Measurements from ENCODE around the gene UPB1. TPM values are rescaled to one million over a fixed set of nuclear protein-coding genes. Genes with fewer than 3 reads are reported as not detected.

Gene UPB1
- total and polyA plus RNA-seq, 4 donors: 7.1 to 115 (median 58.8) TPM

DNA sequence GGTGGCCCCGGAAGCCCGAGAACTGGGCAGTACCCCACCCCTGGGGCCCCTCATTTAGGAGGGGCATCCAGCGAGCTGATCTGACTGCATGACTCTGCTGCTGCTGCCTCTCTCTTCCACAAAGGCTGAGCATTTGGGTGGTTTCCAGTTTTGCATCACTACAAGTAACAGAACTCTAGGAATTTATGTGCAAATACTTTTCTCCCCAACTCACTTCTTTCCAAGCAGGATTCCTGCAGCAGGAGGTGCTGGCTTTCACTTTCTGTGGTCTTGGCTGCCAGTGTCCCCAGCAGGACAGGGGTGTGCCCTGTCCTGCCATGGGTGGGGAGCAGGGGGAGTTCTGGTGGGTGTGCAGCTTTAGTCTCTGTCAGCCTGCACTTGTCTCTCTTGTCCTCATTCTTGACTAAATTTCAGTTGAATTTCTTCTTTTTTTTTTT lies 21.2 kb downstream of the UPB1 start:
- 60% methylated on average over 3 of the region's 3 CpGs for WGBS
- Histone ChIP-seq H3K36me3 (ENCODE audit: control insufficient read depth in 4 of 4, insufficient read depth in 3 of 4, low read depth in 1 of 4, low read length in 3 of 4) (peaks cover 0 to 22% (median 5%) of the 10 kb centered on the region in 4 donors), H3K27ac (ENCODE audit: low read depth in 1 of 2, low read length in 2 of 2) (peak overlapping the region; percentile 12 to 26), H3K9me3 (ENCODE audit: control insufficient read depth in 4 of 4, low read length in 3 of 4) (no peaks in the 10 kb centered on the region), H3K9ac (ENCODE audit: low read depth in 1 of 2, low read length in 2 of 2) (no peak overlapping the region), H3K4me1 (ENCODE audit: control insufficient read depth in 4 of 4, insufficient read depth in 4 of 4, low read length in 3 of 4) (peaks cover 20 to 80% (median 53%) of the 10 kb centered on the region in 4 donors), H3K4me3 (ENCODE audit: low read depth in 1 of 3, low read length in 3 of 3) (no peak overlapping the region), H3K27me3 (ENCODE audit: control insufficient read depth in 4 of 4, insufficient read depth in 4 of 4, low read length in 3 of 4) (no peaks in the 10 kb centered on the region)
- TF ChIP-seq RAD21 (IDR thresholded peaks at IDR 0.05) (peak in 1 of 2 donors; percentile 8), RXRA (IDR thresholded peaks at IDR 0.05) (no peak)
- DNase-seq (ENCODE audit: low spot score): no peak

DNA sequence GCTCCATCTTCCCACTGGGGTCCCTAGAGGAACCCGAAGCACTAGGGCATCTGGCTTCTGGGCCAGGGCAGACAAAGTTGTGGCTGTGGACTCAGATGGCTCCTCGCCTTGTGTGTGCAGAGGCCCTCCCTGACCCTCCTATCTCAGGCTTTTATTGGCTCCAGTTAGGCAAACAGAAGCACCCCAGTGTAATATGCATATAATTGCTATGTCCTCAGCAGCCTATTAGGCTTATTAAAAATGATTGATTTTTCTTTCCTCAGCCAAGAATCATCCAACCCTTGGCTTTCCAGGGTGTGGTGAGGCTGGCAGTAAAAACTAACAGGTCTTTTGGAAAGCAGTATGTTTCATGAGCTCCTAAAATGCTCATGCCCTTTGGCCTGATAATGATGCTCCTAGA lies 22.3 kb downstream of the UPB1 start:
- 84% methylated on average over 2 of the region's 2 CpGs for WGBS
- Histone ChIP-seq H3K9ac (ENCODE audit: low read depth in 1 of 2, low read length in 2 of 2) (no peak overlapping the region), H3K27ac (ENCODE audit: low read depth in 1 of 2, low read length in 2 of 2) (peak overlapping the region; percentile 51 to 54), H3K4me3 (ENCODE audit: low read depth in 1 of 3, low read length in 3 of 3) (no peak overlapping the region), H3K27me3 (ENCODE audit: control insufficient read depth in 4 of 4, insufficient read depth in 4 of 4, low read length in 3 of 4) (no peaks in the 10 kb centered on the region), H3K4me1 (ENCODE audit: control insufficient read depth in 4 of 4, insufficient read depth in 4 of 4, low read length in 3 of 4) (peaks cover 19 to 84% (median 55%) of the 10 kb centered on the region in 4 donors), H3K36me3 (ENCODE audit: control insufficient read depth in 4 of 4, insufficient read depth in 3 of 4, low read depth in 1 of 4, low read length in 3 of 4) (peaks cover 0 to 22% (median 5%) of the 10 kb centered on the region in 4 donors), H3K9me3 (ENCODE audit: control insufficient read depth in 4 of 4, low read length in 3 of 4) (no peaks in the 10 kb centered on the region)
- TF ChIP-seq JUND (IDR thresholded peaks at IDR 0.05): no peak
- TF ChIP-seq RXRA (IDR thresholded peaks at IDR 0.05): no peak
- TF ChIP-seq NR2F2 (IDR thresholded peaks at IDR 0.05): no peak
- no peak for TF ChIP-seq HNF4A (conservative IDR thresholded peaks at IDR 0.05)
- no peak for TF ChIP-seq YY1 (IDR thresholded peaks at IDR 0.05)
- TF ChIP-seq RAD21 (IDR thresholded peaks at IDR 0.05): no peak
- TF ChIP-seq FOXA1 (IDR thresholded peaks at IDR 0.05): no peak
- TF ChIP-seq, protein P1, sequence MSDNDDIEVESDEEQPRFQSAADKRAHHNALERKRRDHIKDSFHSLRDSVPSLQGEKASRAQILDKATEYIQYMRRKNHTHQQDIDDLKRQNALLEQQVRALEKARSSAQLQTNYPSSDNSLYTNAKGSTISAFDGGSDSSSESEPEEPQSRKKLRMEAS (IDR thresholded peaks at IDR 0.05): no peak
- TF ChIP-seq SP1 (IDR thresholded peaks at IDR 0.05): no peak
- TF ChIP-seq, protein P2, sequence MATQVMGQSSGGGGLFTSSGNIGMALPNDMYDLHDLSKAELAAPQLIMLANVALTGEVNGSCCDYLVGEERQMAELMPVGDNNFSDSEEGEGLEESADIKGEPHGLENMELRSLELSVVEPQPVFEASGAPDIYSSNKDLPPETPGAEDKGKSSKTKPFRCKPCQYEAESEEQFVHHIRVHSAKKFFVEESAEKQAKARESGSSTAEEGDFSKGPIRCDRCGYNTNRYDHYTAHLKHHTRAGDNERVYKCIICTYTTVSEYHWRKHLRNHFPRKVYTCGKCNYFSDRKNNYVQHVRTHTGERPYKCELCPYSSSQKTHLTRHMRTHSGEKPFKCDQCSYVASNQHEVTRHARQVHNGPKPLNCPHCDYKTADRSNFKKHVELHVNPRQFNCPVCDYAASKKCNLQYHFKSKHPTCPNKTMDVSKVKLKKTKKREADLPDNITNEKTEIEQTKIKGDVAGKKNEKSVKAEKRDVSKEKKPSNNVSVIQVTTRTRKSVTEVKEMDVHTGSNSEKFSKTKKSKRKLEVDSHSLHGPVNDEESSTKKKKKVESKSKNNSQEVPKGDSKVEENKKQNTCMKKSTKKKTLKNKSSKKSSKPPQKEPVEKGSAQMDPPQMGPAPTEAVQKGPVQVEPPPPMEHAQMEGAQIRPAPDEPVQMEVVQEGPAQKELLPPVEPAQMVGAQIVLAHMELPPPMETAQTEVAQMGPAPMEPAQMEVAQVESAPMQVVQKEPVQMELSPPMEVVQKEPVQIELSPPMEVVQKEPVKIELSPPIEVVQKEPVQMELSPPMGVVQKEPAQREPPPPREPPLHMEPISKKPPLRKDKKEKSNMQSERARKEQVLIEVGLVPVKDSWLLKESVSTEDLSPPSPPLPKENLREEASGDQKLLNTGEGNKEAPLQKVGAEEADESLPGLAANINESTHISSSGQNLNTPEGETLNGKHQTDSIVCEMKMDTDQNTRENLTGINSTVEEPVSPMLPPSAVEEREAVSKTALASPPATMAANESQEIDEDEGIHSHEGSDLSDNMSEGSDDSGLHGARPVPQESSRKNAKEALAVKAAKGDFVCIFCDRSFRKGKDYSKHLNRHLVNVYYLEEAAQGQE (IDR thresholded peaks at IDR 0.05): no peak
- DNase-seq (ENCODE audit: low spot score): no peak

DNA sequence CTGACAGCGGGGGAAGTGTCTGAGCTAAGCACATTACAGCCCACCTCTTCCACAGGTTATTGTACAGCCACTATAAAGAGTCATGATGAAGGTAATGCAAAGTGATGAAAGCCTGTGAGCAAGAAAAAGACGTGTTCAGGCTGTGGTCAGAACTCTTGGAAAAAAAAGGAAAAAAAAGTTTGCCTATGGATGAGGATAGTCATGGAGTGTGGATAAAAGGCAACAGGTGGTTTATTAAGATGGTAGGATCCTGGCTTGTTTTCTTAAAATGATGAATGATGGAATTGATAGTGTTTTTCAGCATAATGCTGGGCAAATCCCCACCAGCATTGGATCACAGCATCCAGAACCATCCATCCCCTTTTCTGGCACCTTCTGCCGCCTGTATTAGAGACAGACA lies 23.1 kb downstream of the UPB1 start:
- H3K36me3 ChIP-seq (ENCODE audit: control insufficient read depth in 4 of 4, insufficient read depth in 3 of 4, low read depth in 1 of 4, low read length in 3 of 4): peaks cover 0 to 22% (median 5%) of the 10 kb centered on the region in 4 donors
- no peak overlapping the region for H3K4me3 ChIP-seq (ENCODE audit: low read depth in 1 of 3, low read length in 3 of 3)
- H3K4me1 ChIP-seq (ENCODE audit: control insufficient read depth in 4 of 4, insufficient read depth in 4 of 4, low read length in 3 of 4): peaks cover 19 to 79% (median 51%) of the 10 kb centered on the region in 4 donors
- no peaks in the 10 kb centered on the region for H3K27me3 ChIP-seq (ENCODE audit: control insufficient read depth in 4 of 4, insufficient read depth in 4 of 4, low read length in 3 of 4)
- H3K9me3 ChIP-seq (ENCODE audit: control insufficient read depth in 4 of 4, low read length in 3 of 4): no peaks in the 10 kb centered on the region
- H3K9ac ChIP-seq (ENCODE audit: low read depth in 1 of 2, low read length in 2 of 2): no peak overlapping the region
- H3K27ac ChIP-seq (ENCODE audit: low read depth in 1 of 2, low read length in 2 of 2): peak overlapping the region in 1 of 2 donors; percentile 47
- no peak for DNase-seq (ENCODE audit: low spot score)
- WGBS: 91% methylated on average over 3 of the region's 3 CpGs
- TF ChIP-seq, protein P3, sequence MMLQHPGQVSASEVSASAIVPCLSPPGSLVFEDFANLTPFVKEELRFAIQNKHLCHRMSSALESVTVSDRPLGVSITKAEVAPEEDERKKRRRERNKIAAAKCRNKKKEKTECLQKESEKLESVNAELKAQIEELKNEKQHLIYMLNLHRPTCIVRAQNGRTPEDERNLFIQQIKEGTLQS (IDR thresholded peaks at IDR 0.05): no peak
- TF ChIP-seq FOXA1 (IDR thresholded peaks at IDR 0.05) (no peak), HNF4A (conservative IDR thresholded peaks at IDR 0.05) (no peak), EGR1 (IDR thresholded peaks at IDR 0.05; ENCODE audit: low read depth in 2 of 2) (no peak), FOXA2 (IDR thresholded peaks at IDR 0.05) (no peak), GABPA (IDR thresholded peaks at IDR 0.05 in 1 of 2, conservative IDR thresholded peaks at IDR 0.05 in 1 of 2) (no peak), NR2F2 (IDR thresholded peaks at IDR 0.05) (no peak), RAD21 (IDR thresholded peaks at IDR 0.05) (no peak), RXRA (IDR thresholded peaks at IDR 0.05) (no peak), YY1 (IDR thresholded peaks at IDR 0.05) (no peak)
- TF ChIP-seq, protein P4, sequence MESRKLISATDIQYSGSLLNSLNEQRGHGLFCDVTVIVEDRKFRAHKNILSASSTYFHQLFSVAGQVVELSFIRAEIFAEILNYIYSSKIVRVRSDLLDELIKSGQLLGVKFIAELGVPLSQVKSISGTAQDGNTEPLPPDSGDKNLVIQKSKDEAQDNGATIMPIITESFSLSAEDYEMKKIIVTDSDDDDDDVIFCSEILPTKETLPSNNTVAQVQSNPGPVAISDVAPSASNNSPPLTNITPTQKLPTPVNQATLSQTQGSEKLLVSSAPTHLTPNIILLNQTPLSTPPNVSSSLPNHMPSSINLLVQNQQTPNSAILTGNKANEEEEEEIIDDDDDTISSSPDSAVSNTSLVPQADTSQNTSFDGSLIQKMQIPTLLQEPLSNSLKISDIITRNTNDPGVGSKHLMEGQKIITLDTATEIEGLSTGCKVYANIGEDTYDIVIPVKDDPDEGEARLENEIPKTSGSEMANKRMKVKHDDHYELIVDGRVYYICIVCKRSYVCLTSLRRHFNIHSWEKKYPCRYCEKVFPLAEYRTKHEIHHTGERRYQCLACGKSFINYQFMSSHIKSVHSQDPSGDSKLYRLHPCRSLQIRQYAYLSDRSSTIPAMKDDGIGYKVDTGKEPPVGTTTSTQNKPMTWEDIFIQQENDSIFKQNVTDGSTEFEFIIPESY (IDR thresholded peaks at IDR 0.05): no peak
- TF ChIP-seq, protein P5, sequence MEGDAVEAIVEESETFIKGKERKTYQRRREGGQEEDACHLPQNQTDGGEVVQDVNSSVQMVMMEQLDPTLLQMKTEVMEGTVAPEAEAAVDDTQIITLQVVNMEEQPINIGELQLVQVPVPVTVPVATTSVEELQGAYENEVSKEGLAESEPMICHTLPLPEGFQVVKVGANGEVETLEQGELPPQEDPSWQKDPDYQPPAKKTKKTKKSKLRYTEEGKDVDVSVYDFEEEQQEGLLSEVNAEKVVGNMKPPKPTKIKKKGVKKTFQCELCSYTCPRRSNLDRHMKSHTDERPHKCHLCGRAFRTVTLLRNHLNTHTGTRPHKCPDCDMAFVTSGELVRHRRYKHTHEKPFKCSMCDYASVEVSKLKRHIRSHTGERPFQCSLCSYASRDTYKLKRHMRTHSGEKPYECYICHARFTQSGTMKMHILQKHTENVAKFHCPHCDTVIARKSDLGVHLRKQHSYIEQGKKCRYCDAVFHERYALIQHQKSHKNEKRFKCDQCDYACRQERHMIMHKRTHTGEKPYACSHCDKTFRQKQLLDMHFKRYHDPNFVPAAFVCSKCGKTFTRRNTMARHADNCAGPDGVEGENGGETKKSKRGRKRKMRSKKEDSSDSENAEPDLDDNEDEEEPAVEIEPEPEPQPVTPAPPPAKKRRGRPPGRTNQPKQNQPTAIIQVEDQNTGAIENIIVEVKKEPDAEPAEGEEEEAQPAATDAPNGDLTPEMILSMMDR (IDR thresholded peaks at IDR 0.05; ENCODE audit: low read depth, low read length, missing input control): no peak
- TF ChIP-seq, protein P2 (IDR thresholded peaks at IDR 0.05): no peak

Measured in liver (tissue), 9 donors.